Skeletal muscle satellite cell (primary cell): ENCODE measurements around the gene TAF8.
"Not testable (repeated sequence)": the region's sequence is repeated elsewhere in the genome, so short reads cannot be mapped to it uniquely, and the experiment has no call there.

Source experiments
- H3K27me3 ChIP-seq: 2 replicates; pipeline ENCODE4 v1.7.0; 2013; ENCODE audit warnings: low read length; ENCODE audit not compliant: control insufficient read depth, insufficient read depth
- H3K36me3 ChIP-seq: 2 replicates; pipeline ENCODE4 v1.7.0; 2013; ENCODE audit warnings: mild to moderate bottlenecking, control low read depth, low read length; ENCODE audit not compliant: insufficient read depth
- H3K4me1 ChIP-seq: 2 replicates; pipeline ENCODE4 v1.7.0; 2013; ENCODE audit warnings: low read length; ENCODE audit not compliant: control insufficient read depth, insufficient read depth
- H3K4me2 ChIP-seq: 2 replicates; pipeline ENCODE4 v1.7.0; 2013; ENCODE audit warnings: mild to moderate bottlenecking, low read length
- H3K4me3 ChIP-seq: 2 replicates; pipeline ENCODE4 v1.7.0; 2013; ENCODE audit warnings: low read length
- H3K9ac ChIP-seq: 2 replicates; pipeline ENCODE4 v1.7.0; 2013; ENCODE audit warnings: mild to moderate bottlenecking, low read depth, low read length, moderate library complexity
- H3K9me3 ChIP-seq: replicated peaks from 2 replicates; pipeline ENCODE4 v1.7.0; 2013; ENCODE audit warnings: mild to moderate bottlenecking, control low read depth, low read length

The TAF8 gene

DNA sequence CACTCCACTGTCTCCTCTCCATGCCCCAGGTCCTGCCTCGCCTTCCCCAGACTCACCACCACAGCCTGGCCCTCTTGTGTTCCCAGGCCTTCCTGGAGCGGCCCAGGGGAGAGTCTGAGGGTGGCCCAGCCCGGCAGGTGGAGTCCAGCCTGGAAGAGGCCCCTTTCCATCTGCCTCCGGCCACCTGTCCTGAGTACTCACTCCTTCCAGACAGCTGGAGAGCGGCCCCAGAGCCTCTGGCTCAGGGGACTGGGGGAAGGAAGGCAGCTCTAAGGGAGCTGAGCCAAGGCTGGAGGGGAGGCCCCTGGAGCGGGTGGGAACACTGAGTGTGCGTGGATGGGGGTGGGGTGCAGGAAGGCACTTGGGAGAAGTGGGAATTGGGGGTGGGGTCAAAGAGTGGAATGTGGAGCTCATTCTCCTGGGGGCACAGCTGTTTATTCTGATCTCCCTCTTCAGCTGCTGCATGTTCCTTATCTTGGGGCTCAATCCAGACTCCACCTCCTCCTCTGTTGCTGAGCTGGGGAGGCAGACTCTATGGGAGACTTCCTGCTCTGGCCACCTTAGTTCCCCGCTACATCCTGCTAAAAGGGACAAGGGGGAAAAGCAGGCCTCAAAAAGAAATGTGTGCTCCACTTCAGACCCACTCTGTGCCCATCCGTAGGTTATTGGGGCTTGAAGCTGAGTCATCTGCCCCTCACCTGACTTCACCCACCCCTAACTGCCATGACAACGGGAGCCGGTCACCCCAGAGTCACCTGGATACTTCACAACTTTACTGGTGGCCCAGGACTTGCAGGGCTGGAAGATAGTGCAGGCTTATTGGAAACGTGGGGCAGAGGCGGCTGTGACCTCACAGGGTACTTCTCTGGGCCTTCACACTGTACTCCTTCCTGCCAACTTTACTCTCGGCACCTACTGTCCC is 19.5 kb upstream of the TAF8 start:
- Histone ChIP-seq H3K9me3 (no peaks in the 10 kb centered on the region), H3K4me3 (peak overlapping the region; percentile 17), H3K27me3 (no peaks in the 10 kb centered on the region), H3K36me3 (peaks cover 3% of the 10 kb centered on the region), H3K4me2 (peak overlapping the region; percentile 39), H3K9ac (peak overlapping the region; percentile 57), H3K4me1 (peaks cover 25% of the 10 kb centered on the region)

DNA sequence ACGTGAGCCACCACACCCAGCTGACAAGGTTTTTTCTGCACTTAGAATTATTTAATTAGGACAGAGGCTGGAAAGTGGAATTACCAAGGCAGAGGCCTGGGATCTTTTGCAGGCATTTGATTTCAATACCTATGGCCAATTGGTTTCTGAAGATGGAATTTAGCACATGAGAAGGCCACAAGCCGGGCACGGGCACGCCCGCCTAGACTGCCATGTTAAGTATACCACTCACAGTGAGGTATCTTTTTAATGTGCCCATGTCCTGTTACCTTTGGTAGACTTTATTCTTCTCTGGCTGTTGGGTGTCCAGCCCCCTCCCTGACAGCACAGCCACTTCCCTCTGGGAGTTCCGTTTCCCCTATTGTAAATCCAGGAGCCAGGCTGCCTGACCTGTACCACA is 18.0 kb upstream of the TAF8 start:
- no peak overlapping the region for H3K9ac ChIP-seq
- peaks cover 3% of the 10 kb centered on the region for H3K36me3 ChIP-seq
- no peaks in the 10 kb centered on the region for H3K27me3 ChIP-seq
- H3K9me3 ChIP-seq: no peaks in the 10 kb centered on the region
- H3K4me1 ChIP-seq: peaks cover 25% of the 10 kb centered on the region
- H3K4me2 ChIP-seq: no peak overlapping the region
- H3K4me3 ChIP-seq: no peak overlapping the region

DNA sequence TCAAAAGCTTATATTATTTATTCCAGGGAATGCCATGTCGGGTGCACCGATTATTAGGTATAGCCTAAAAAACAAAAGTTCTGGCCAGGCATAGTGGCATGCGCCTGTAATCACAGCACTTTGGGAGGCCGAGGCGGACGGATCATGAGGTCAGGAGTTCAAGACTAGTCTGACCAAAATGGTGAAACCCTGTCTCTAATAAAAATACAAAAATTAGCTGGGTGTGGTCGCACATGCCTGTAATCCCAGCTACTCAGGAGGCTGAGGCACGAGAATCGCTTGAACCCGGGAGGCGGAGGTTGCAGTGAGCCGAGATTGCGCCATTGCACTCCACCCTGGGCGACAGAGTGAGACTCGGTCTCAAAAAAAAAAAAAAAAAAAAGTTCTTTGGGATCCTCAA is 12.7 kb upstream of the TAF8 start:
- not testable (repeated sequence) for H3K4me3 ChIP-seq, H3K9me3 ChIP-seq, H3K9ac ChIP-seq, H3K36me3 ChIP-seq, H3K27me3 ChIP-seq, H3K4me2 ChIP-seq
- peaks cover 11% of the 10 kb centered on the region for H3K4me1 ChIP-seq

DNA sequence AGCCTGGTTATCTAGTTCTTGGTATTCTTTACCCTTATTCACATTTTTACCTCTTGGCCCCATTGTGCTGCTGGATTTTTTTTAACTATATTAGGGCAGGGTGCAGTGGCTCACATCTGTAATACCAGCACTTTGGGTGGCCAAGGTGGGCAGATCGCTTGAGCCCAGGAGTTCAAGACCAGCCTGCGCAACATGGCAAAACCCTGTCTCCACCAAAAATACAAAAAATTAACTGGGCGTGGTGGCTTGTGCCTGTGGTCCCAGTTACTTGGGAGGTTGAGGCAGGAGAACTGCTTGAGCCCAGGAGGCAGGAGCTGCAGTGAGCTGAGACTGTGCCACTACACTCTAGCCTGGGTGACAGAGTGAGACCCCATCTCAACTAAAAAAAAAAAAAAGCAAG is 12.2 kb upstream of the TAF8 start:
- no peaks in the 10 kb centered on the region for H3K9me3 ChIP-seq
- H3K9ac ChIP-seq: no peak overlapping the region
- H3K27me3 ChIP-seq: no peaks in the 10 kb centered on the region
- H3K4me3 ChIP-seq: no peak overlapping the region
- peaks cover 11% of the 10 kb centered on the region for H3K4me1 ChIP-seq
- H3K36me3 ChIP-seq: no peaks in the 10 kb centered on the region
- no peak overlapping the region for H3K4me2 ChIP-seq

DNA sequence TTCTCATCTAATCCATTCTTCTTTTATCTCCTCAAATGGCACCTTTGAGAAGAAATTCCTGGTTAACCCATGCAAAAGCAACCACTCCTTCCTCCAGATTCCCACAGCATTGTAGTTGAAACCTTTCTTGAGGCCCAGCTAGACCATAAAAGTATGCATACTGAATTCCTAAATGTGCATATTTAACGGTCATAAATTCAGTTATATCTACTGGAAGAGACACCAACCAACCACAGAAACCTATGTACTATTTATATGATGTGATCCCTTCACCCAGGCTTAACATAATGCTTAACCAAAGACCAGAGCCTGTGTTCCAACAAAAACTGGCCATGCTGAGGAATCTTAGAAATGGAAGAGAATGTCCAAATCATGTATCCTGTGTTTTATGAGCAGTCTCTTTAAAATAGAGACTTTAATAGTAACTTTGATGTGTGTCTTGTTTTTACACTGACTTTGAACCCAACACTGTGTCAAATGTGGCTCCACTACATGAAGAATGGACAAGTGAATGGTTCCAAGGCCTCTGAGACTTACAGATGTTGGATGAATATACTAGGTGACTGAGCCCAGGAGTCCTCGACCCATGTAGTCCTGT is 11.4 kb upstream of the TAF8 start:
- peaks cover 14% of the 10 kb centered on the region for H3K4me1 ChIP-seq
- no peaks in the 10 kb centered on the region for H3K27me3 ChIP-seq
- H3K36me3 ChIP-seq: no peaks in the 10 kb centered on the region
- no peaks in the 10 kb centered on the region for H3K9me3 ChIP-seq
- H3K9ac ChIP-seq: no peak overlapping the region
- no peak overlapping the region for H3K4me3 ChIP-seq
- H3K4me2 ChIP-seq: no peak overlapping the region

DNA sequence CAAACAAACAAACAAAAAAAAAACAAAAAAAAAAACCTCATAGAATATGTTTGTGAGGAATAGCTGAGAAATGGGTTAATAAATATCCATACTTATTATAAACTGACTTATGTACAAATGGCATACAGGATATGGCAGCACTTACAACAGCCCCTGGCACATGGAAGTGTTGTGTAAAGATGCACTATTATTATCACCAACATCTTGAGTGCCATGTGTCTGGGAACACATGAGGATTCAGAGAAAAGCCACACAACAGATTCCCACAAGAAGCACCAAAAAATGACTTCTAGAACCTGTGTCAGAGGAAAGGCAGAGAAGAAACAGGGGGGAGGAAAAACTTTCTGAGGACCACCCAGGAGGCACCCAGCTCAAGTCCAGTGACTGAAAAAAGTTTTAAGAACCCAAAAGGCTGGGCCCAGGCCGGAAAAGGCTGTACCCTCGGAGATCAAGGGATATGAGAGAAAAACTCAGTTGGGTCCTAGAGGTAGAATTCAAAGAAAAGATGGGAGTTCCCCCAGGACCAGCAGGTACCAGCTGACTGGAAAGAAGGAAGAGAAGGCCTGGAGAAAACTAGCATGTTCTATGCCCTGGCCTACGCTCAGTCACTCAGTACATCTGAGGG is 9.4 kb upstream of the TAF8 start:
- Histone ChIP-seq H3K4me2 (no peak overlapping the region), H3K4me3 (no peak overlapping the region), H3K9me3 (no peaks in the 10 kb centered on the region), H3K9ac (no peak overlapping the region), H3K27me3 (no peaks in the 10 kb centered on the region), H3K36me3 (no peaks in the 10 kb centered on the region), H3K4me1 (peaks cover 31% of the 10 kb centered on the region)

DNA sequence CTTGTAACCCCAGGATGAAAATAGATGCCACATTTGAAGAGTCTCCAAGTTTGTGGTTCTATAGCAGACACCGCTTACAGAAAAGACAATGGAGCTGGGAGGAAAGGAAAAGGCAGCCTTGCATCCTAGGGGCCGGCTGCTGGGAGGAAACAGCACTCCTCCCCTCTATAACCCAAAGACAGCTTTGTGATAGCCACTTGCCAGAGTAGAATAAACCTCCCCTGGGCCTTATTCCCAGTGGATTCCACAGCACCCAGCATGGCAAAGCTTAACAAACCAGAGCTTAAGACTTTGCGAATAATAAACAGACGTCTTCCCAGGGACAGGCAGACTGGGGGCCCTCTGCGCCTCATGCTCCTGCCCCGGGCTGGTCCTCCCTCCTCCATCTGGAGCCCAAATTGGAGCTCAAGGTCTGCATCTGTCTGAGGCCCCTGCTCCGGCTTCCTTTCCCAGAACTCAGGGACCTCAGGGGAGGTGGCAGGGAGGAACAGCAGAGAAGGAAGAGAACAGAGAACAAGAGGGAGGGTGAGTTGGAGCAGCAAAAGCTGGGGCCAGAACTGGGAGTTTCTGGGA is 8.8 kb upstream of the TAF8 start:
- no peaks in the 10 kb centered on the region for H3K9me3 ChIP-seq
- H3K4me3 ChIP-seq: no peak overlapping the region
- H3K4me1 ChIP-seq: peaks cover 37% of the 10 kb centered on the region
- H3K27me3 ChIP-seq: no peaks in the 10 kb centered on the region
- H3K9ac ChIP-seq: peak overlapping the region; percentile 6
- no peaks in the 10 kb centered on the region for H3K36me3 ChIP-seq
- no peak overlapping the region for H3K4me2 ChIP-seq

DNA sequence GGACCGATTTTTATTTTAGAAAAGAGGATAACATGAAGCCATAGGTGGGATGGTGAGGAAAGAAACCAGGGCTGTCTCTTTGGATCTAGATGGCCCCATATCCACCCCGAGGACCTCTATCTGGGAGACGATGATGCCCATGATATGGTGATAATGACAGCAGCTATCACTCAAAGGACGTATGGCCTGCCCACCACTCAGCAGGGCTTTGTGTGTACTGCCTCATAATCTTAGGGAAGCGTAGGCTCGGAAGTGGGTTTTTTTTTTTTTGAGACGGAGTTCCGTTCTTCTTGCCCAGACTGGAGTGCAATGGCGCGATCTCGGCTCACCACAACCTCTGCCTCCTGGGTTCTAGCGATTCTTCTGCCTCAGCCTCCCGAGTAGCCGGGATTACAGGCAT is 8.2 kb upstream of the TAF8 start:
- Histone ChIP-seq H3K9me3 (no peaks in the 10 kb centered on the region), H3K9ac (peak overlapping the region; percentile 6), H3K4me2 (no peak overlapping the region), H3K4me3 (no peak overlapping the region), H3K36me3 (no peaks in the 10 kb centered on the region), H3K27me3 (no peaks in the 10 kb centered on the region), H3K4me1 (peaks cover 42% of the 10 kb centered on the region)

DNA sequence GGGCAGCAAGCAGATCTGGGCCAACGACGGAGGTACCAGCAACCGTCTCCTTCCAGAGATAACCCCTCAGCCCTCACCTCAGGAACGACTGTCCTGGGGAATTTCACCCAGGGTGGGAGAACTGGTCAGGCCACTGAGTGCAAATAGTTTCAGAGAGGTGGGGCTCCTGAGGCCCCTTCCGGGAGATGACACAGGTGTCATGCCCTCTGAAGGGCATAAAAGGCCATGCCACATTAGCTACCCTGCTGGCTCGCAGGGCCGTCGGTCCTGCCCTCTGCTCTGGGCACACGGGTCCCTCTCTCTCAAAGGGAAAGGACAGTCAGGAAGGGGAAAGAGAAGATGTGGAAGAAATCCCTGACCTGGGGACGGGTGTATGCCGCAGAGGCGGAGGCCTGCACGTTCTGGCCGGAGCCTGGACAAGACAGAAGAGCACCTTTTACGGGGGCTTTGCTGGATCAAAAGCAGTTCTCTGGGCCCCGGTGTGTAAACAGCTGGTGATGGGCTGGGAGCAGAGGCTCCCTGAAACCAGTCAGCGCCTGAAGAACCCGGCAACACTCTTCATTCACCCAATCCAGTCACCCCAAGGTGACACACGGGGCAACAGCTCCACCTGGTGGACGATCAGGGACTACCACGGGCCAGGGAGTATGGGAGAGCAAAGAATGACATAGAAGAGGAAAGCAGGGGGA is 6.4 kb upstream of the TAF8 start:
- peak overlapping the region; percentile 55 for H3K9ac ChIP-seq
- H3K36me3 ChIP-seq: no peaks in the 10 kb centered on the region
- H3K4me3 ChIP-seq: peak overlapping the region; percentile 10
- H3K4me1 ChIP-seq: peaks cover 51% of the 10 kb centered on the region
- no peaks in the 10 kb centered on the region for H3K9me3 ChIP-seq
- H3K4me2 ChIP-seq: peak overlapping the region; percentile 57
- no peaks in the 10 kb centered on the region for H3K27me3 ChIP-seq

DNA sequence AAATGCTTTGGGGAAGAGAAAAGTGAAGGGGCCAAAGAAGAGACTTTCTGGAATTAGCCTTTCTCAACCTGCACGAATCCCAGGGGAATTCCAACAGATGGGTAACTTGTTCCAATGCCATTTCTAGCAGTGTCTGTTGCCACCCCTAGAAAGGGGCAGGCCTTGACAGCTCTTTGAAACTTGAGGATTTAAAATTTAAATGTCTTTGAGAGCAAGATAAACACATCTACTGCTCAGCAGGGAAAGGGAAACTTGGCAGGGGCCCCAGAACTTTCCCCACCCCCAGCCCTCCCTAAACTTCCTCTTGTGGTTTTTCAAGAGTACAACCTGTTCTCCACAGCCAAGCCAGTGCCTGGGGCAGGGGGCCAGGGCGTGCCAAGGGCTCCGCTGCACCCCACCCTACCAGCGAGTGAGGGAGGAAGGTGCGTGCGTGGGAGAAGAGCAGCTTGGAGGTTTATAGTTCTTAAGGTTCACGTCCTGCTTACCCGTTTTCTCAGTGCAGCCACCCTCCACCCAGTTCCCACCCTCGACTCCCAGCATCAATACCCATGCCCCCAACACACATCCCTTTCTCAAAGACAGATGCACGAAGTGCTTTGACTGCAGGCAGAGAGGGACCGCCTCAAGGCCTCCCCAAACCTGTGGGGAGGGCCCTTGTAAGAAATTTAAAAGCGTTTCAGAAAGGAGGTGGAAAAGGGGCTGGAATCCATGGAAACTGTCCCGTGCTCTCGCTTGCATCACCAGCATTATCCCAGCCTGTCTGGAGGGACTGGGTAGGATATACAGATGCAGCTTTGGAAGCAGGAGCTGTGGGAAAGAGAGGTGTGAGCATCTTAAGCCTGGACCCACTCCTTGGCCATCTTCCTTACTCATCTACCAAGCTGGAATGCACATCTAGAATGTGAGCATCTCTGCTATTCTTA is 4.5 kb upstream of the TAF8 start:
- H3K4me2 ChIP-seq: peak overlapping the region; percentile 99
- H3K9ac ChIP-seq: peak overlapping the region; percentile 64
- H3K4me3 ChIP-seq: peak overlapping the region; percentile 97
- peaks cover 43% of the 10 kb centered on the region for H3K4me1 ChIP-seq
- H3K9me3 ChIP-seq: no peaks in the 10 kb centered on the region
- H3K36me3 ChIP-seq: no peaks in the 10 kb centered on the region
- no peaks in the 10 kb centered on the region for H3K27me3 ChIP-seq
